ENCODE measurements around the gene SERGEF.

DNA sequence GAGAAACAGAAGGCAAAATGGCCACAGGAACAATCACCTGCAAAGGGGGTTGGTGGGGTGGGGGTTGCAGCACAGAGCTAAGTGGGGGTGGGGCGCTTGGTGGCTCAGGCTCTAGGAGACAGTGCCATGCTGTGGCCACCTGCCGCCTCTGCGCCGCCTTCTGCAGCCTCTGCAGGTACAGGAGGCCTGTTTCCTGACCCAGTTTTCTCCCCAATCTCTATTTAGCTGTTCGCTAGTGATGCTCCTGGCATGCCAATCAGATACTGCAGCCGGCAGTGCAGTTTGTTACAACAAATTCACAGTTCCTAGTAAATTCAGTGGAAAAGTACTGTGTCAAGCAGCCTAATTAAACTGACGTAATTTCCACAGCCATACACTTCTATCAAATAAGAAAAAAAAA is 106.4 kb downstream of the SERGEF start:
- TF ChIP-seq POLR2AphosphoS5 (IDR thresholded peaks at IDR 0.05; ENCODE audit: low read depth, low read length), result no peak
- TF ChIP-seq POLR2A (IDR thresholded peaks at IDR 0.05; ENCODE audit: low read depth, low read length), result no peak
- no peak for TF ChIP-seq TAF1 (IDR thresholded peaks at IDR 0.05; ENCODE audit: low read depth, low read length)
- TF ChIP-seq SPI1 (IDR thresholded peaks at IDR 0.05; ENCODE audit: low read depth, low read length), result no peak
